Nephron progenitor cell (in vitro differentiated cells): ENCODE data around the gene BRCC3.

Experiments
- DNase-seq: peaks from one replicate; pipeline ENCODE4 v3.0.0; 2021
- H3K27ac Mint-ChIP-seq: 2 replicates; pipeline ENCODE4 v1.8.0; 2021; ENCODE audit warnings: mild to moderate bottlenecking, moderate library complexity, mixed read lengths
- H3K27me3 Mint-ChIP-seq: 2 replicates; pipeline ENCODE4 v1.8.0; 2021; ENCODE audit warnings: mild to moderate bottlenecking, low read depth, mixed read lengths; ENCODE audit not compliant: poor library complexity
- H3K36me3 Mint-ChIP-seq: 2 replicates; pipeline ENCODE4 v1.8.0; 2021; ENCODE audit warnings: low read depth, mixed read lengths
- H3K4me1 Mint-ChIP-seq: 2 replicates; pipeline ENCODE4 v1.8.0; 2021; ENCODE audit warnings: mixed read lengths
- H3K4me3 Mint-ChIP-seq: 2 replicates; pipeline ENCODE4 v1.8.0; 2021; ENCODE audit warnings: mild to moderate bottlenecking, moderate library complexity, mixed read lengths
- H3K9me3 Mint-ChIP-seq: 2 replicates; pipeline ENCODE4 v1.8.0; 2021; ENCODE audit warnings: mild to moderate bottlenecking, moderate library complexity, mixed read lengths
- TF ChIP-seq, protein P1 (sequence below): fragments of 200-600 bp; sonication (generic); IDR thresholded peaks from 2 replicates; pipeline ENCODE4 v1.5.0; 2021; ENCODE audit warnings: antibody characterized with exemption

Gene BRCC3

GRCh38 chrX:155068165-155068564 lies 3.1 kb upstream of the BRCC3 start:
- DNase-seq, result no peak
- Mint-ChIP-seq H3K9me3 (peaks cover 22% of the 10 kb centered on the region), H3K27me3 (no peaks in the 10 kb centered on the region), H3K4me3 (peak overlapping the region; percentile 52), H3K4me1 (peaks cover 30% of the 10 kb centered on the region), H3K27ac (no peak overlapping the region), H3K36me3 (peaks cover 4% of the 10 kb centered on the region)
- TF ChIP-seq, protein P1, sequence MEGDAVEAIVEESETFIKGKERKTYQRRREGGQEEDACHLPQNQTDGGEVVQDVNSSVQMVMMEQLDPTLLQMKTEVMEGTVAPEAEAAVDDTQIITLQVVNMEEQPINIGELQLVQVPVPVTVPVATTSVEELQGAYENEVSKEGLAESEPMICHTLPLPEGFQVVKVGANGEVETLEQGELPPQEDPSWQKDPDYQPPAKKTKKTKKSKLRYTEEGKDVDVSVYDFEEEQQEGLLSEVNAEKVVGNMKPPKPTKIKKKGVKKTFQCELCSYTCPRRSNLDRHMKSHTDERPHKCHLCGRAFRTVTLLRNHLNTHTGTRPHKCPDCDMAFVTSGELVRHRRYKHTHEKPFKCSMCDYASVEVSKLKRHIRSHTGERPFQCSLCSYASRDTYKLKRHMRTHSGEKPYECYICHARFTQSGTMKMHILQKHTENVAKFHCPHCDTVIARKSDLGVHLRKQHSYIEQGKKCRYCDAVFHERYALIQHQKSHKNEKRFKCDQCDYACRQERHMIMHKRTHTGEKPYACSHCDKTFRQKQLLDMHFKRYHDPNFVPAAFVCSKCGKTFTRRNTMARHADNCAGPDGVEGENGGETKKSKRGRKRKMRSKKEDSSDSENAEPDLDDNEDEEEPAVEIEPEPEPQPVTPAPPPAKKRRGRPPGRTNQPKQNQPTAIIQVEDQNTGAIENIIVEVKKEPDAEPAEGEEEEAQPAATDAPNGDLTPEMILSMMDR, result no peak

GRCh38 chrX:155069414-155069813 lies 1.9 kb upstream of the BRCC3 start:
- Mint-ChIP-seq H3K27ac (no peak overlapping the region), H3K4me1 (peaks cover 42% of the 10 kb centered on the region), H3K4me3 (peak overlapping the region; percentile 82), H3K27me3 (no peaks in the 10 kb centered on the region), H3K36me3 (peaks cover 15% of the 10 kb centered on the region), H3K9me3 (peaks cover 31% of the 10 kb centered on the region)
- DNase-seq, result no peak
- TF ChIP-seq, protein P1, result no peak

GRCh38 chrX:155070038-155070437 lies 1.3 kb upstream of the BRCC3 start:
- Mint-ChIP-seq H3K27me3 (no peaks in the 10 kb centered on the region), H3K9me3 (peaks cover 31% of the 10 kb centered on the region)

GRCh38 chrX:155070663-155070974 lies 689 bp upstream of the BRCC3 start:
- Mint-ChIP-seq H3K9me3 (peaks cover 34% of the 10 kb centered on the region), H3K4me3 (peak overlapping the region; percentile 82), H3K4me1 (peaks cover 43% of the 10 kb centered on the region), H3K27me3 (no peaks in the 10 kb centered on the region), H3K36me3 (peaks cover 21% of the 10 kb centered on the region), H3K27ac (peak overlapping the region; percentile 58)
- TF ChIP-seq, protein P1, result no peak
- DNase-seq, result no peak

More at GRCh38 chrX:155070038-155070437, 1.3 kb upstream of the BRCC3 start:
- Mint-ChIP-seq H3K36me3 (peaks cover 16% of the 10 kb centered on the region), H3K27ac (no peak overlapping the region), H3K4me1 (peaks cover 43% of the 10 kb centered on the region), H3K4me3 (peak overlapping the region; percentile 82)
- no peak for DNase-seq
- TF ChIP-seq, protein P1, result no peak

DNA sequence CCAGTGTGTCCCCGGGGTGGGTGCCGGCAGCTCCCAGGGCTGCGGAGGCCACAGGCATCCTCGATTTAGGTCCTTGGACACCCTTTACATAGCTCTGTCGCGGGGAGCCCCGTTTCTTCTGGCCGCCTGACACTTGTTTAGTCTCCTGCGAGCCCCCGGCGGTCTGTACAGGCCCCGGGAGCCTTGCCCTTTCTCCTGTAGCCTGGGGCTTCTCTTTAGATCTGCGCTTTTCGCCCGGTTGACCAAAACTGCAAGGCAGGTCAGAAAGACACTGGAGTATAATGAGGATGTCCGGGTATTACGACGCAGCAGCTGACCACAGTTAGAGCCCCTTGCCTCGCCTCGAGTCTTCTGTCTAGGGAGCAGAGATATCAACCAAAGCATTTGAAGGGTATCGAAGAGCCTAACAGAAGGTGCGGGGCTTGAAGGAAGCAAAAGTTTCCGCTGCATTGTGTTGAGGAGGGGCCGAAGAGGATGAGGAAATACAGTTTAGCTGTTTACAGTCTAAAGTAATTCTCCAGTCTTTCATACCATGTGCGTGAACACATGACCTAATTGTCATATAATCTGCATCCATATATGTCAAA lies 479 bp downstream of the BRCC3 start:
- peak; percentile 28 for DNase-seq
- Mint-ChIP-seq H3K27me3 (no peaks in the 10 kb centered on the region), H3K4me3 (peak overlapping the region; percentile 90), H3K9me3 (peaks cover 33% of the 10 kb centered on the region), H3K4me1 (peaks cover 43% of the 10 kb centered on the region), H3K27ac (peak overlapping the region; percentile 71), H3K36me3 (peaks cover 26% of the 10 kb centered on the region)
- TF ChIP-seq, protein P1, result no peak

- Mint-ChIP-seq H3K9me3 (peaks cover 27% of the 10 kb centered on the region), H3K4me3 (no peak overlapping the region), H3K36me3 (peaks cover 58% of the 10 kb centered on the region), H3K27ac (no peak overlapping the region), H3K27me3 (no peaks in the 10 kb centered on the region), H3K4me1 (no peaks in the 10 kb centered on the region)
- TF ChIP-seq, protein P1, result peak; percentile 27
- peak; percentile 32 for DNase-seq
These were observed 15.0 kb downstream of the BRCC3 start for GRCh38 chrX:155086202-155086840.
